ENCODE measurements around the gene CD82.
"Not testable (repeated sequence)": the region's sequence is repeated elsewhere in the genome, so short reads cannot be mapped to it uniquely, and the experiment has no call there.

CD82 gene

DNA sequence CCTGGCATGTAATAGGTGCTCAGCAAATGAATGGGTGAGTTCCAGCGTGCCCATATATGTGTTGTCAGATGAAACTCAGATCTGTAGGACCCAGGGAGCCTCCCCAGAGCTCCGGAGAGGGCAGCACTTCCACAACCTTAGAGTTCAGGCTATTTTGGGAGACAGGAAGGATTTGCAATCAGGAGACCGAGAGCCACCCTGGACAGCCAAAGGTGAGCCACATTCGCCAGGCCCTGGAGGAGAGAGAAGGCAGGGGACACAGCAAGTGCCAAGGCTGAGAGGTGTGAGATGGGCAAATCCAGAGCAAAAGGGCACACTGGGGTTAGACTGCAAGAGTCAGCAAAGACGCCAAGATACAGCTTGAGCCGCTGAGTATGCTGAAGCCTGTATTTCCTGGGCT, 66.4 kb downstream of the CD82 start:
- no peak for DNase-seq (ENCODE audit: low spot score)

DNA sequence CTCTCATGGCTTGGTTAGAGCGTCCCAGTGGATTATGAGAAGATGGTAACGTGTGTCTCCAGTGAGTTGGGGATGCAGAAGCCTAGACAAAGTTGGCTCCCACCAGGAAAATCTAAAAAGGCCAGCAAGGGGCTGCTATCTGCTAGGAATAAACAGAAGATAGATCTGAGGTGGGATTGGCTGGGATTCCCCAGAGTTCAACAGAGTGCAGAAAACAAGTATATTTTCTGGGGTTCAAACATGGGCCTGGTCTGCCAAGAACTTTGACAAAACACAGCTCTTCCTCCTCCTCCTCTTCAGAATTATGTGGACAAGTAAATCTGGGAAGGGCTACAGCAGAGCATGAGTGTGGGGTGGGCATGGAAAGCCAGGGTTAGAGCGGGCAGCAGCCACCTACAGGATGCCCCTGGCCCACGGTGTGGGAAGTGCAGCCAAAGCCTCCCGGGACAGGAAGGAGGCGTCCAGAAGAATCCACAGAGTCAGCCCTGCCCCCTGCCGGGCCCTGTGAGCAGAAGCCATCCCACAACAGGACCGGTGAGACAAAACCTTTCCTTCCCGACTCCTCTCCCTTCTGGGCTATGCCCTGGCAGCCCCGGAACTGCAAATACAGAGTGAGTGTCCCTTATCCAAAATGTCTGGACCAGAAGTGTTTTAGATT, 67.1 kb downstream of the CD82 start:
- DNase-seq (ENCODE audit: low spot score): peak; percentile 38

DNA sequence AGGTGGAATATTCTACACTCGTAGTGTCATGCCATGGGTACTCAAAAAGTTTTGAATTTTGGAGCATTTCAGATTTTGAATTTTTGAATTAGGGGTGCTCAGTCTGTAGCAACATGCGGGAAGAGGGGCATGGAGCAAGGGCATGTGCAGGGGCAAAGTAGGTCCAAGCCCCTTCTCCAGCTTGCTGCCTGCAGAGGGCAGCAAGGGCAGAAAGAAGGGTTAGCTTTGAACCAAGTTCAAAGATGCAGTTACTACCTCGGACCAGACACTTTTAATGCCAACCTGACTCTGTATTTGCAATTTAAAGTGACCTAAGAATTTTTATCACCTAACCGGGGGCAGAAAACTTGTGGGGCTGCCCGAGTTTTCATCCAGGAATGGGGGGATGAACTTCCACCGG, 68.2 kb downstream of the CD82 start:
- DNase-seq (ENCODE audit: low spot score): no peak

DNA sequence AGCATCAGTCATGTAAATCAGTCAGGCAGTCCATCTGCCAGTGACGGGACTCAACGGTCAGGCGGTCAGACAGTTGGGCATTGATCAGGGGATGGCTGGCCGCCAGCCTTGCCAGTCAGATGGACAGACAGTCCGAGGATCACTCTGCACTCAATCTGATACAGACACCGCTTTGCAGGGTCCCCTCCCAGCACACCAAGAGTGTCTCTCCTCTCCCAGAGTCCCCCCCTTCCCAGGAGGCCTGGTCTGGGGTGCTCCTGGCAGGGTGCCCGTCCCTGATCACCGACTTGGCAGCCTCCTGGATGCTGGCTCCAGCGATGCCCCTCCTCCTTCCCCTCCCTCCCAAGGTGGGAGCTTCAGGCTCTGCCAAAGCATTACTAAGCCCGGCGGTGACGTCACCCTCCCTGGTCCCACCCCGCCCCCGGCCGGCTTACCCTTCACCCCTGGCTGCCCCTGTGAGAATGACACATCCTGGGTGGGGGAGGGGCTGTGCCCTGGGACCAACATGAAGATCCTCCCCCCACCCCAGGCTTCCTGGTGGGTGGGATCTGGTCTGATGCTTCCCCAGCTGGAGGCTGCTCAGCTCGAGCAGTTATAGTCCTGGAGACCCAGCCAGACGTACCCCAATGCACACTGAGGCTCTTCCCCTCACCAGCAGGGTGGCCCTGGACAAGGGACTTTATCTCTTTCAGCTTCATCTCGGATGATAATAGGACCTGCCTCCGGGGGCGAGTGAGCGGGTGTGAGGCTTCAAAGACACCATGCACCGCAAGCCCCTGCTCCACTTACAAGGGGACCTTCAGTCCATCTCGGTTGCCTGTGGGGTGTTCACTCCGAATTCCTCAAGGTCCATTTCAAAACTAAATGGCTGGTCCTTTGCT, 69.2 kb downstream of the CD82 start:
- DNase-seq (ENCODE audit: low spot score): no peak

DNA sequence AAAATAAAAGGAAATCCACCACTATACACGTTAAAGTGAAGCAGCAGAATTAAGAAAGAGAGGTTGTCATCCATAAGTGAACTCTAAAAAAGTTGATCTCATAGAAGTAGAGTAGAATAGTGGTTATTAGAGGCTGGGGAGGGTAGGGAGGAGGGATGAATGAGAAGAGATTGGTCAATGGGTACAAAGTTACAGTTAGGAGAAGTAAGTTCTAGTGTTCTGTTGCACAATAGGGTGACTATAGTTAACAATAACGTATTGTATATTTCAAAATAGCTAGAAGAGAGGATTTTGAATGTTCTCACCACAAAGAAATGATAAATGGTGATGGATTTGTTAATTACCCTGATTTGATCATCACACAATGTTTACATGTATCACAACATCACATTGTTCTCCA, 72.0 kb downstream of the CD82 start:
- DNase-seq (ENCODE audit: low spot score): no peak

DNA sequence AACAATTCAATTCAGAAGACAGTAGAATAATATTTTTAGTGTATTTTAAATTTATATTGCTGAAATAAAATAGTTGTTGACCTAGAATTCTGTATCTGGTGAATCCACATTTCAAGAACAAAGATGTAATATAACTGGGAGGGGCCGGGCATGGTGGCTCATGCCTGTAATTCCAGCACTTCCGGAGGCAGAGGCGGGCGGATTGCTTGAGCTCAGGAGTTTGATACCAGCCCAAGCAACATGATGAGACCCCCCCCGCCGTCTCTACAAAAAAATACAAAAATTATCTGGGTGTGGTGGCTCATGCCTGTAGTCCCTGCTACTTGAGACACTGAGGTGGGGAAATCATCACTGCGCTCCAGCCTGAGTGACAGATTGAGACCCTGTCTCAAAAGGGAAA, 72.6 kb downstream of the CD82 start:
- no peak for DNase-seq (ENCODE audit: low spot score)

DNA sequence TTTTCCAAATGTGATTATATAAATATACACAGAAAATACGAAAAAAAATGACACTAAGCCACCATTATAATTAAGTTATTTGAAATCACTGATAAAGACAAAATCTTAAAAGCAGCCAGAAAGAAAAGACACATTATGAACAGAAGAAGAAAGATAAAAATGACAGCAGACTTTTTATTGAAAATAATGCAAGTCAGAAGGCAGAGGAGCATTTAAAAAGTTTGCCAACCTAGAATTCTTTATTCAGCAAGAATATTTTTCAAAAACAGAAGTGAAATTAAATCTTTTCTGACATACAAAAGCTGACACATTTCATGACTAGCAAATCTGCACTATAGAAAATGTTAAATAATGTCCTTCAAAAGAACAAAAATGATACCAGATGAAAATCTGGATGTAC, 77.8 kb downstream of the CD82 start:
- DNase-seq (ENCODE audit: low spot score): no peak

DNA sequence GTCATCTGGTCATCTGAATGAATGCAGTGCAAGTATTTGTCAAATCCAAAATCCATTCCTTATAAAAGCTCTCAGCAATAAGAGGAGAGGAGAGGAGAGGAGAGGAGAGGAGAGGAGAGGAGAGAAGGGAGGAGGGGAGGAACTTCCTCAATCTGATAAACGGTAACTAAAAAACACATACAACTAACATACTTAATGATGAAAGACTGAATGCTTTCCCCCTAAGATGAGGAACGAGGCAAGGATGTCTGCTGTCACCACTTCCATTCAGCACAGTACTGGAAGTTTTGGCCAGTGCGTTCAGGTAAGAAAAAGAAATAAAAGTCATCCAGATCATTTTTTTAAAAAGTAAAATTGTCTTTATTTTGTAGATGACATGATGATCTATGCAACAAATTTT, 80.4 kb downstream of the CD82 start:
- DNase-seq (ENCODE audit: low spot score): no peak

DNA sequence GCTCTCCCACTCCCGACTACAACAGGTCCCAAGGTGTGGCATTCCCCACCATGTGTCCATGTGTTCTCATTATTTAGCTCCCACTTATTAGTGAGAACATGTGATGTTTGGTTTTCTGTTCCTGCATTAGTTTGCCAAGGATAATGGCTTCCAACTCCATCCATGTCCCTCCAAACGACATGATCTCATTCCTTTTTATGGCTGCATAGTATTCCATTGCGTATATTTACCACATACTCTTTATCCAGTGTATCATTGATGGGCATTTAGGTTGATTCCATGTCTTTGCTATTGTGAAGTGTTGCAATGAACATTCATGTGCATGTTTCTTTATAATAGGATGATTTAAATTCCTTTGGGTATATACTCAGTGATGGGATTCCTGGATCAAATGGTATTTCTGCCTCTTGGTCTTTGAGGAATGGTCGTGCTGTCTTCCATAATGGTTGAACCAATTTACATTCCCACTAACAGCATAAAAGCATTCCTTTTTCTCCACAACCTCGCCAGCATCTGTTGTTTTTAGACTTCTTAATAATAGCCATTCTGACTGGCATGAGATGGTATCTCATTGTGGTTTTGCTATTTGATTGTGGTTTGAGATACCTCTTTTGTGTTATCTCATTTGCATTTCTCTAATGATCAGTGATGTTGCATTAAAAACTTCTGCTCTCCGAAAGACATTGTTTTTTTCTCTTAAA, 81.9 kb downstream of the CD82 start:
- not testable (repeated sequence) for DNase-seq (ENCODE audit: low spot score)

DNA sequence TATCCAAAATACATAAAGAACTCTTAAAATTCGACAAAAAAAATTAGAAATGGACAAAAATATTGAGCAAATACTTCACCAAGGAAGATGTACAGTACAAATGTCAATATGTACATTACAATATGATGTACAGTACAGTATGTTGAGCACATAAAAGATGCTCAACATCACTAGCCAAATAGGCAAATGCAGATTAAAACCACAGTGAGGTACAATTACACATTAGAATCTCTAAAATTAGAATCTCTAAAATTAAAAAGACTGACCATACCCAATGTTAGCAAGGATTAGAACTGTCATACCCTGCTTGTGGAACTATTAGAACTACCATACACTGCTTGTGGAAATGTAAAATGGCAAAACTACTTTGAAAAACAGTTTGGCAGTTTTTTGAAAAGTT, 82.6 kb downstream of the CD82 start:
- no peak for DNase-seq (ENCODE audit: low spot score)

DNA sequence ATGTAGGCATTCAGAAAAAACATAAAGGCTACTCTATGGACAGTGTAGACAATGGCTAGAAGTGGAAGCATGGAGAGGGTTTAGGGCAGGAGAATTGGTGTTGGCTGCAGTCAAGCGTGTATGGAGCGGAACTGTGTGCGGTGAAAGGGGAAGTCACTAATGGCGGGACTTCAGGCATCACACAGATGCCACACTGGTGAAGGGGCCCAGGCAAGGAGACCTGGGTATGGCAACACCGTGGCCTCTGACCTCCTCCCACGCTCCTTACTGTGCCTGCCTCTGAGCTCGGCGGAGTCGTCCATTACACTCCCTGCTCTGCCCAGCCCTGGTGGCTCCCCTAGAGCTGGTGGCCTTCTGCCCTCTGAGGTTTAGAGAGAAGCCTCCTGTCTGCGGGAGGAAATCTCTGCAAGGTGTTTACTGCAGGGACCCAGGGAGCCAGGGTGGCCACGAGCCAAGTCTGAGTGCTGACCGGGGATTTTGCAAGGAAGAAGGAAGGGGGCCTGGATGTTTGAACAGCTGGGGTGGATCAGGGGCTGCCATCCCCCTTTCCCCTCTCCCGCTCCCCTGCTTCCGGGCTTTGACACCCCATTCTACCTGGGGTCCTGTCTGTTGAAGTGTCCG, 86.2 kb downstream of the CD82 start:
- DNase-seq (ENCODE audit: low spot score): peak; percentile 49

DNA sequence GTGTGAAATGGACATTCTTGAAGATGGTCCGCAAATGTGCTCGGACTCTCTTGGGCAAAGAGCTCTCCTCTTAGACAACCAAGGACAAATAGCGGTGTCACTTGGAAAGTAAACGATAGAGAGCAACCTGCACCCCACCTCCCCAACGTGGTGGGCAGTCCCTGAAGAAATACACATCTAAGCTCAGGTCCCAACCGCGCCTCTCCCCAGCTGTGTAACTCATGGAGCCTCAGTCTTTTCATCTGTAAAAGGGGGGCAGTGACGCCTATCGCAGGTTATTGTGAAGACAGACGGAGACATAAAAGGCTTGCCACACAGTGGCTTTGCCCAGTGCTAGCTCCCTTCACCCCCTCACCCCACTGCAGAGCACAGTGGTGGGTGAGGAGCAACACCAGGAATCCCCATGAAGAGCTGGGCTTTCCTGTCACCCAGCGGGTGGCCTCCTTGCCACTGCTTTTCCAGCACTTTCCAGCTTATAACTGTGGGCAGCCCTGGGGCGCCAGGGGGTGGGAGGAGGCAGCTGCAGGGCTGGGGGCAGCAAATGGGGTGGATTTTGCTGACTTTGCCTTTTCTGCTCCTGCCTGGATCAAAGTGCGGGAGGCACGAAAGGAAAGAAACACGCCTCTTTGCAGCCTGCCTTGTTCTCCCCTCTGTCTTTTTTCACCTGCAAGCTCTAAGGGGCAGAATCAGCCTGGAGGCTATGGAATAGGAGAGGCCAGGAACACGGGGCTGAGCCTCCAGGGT, 87.6 kb downstream of the CD82 start:
- DNase-seq (ENCODE audit: low spot score): no peak

DNA sequence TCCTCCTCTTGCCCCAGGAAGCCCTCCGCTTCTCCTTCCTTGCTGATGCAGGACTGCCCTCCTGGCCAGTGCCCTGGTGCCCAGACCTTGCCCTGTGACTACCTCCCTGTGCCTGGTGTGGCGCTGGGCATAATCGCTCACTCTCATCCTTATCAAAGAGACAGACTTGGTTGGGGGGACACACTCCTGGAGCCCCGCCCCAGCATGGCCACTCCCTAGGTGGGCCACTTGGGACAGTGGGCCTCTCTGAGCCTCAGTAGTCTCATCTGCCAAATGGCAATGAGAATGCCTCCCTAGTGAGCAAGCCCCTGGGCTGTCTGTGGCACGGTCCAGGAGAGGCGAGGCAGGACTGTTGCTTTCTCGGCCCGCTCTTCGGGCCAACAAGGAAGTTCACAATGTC, 88.6 kb downstream of the CD82 start:
- no peak for DNase-seq (ENCODE audit: low spot score)

DNA sequence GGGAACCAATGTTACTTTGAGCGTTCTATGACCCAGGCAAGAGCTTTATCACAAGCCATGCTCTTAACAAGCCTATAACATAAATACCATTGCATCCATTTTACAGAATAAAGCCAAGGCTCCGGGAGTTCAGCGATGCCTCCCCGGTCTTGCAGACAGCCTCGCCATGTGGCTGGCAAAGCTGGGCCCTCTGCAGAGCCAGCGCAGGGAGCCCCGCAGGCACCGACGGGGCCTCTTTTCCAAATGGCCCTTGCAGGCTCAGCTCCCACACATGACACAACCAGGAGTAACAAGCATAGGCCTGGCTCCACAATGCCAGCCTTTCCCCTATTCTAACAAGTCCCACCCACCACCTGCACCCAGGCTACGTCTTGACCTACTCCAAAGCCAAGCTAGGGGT, 89.1 kb downstream of the CD82 start:
- no peak for DNase-seq (ENCODE audit: low spot score)

DNA sequence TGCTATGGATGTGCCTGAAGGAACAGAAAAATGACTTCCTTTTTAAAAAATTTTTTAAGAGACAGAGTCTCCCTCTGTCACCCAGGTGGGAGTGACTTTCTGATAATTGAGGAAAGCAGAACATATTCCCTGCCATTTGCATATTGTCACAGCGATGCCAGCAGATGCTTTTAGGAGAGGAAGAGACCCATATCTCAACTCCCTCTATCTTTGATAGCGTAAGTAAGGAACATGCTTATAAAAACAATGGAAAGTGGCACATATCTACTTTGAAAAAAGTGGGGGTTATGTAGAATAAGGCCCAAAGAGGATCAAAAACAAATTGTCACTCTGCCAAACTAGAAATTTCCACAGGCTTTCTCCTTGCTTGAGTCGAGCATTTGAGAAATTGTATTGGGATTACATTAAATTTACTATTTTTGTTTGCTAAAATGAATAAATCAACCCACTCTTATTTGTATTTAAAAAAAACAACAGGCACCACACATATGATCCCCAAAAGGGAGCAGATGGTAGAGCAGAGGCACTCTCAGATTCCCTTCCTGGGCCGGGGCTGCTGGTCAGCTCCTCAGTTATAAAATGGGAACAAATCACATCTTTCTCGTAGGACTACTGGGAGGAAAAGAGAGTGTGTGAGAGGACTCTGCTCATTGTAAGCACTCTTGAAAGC, 92.5 kb downstream of the CD82 start:
- DNase-seq (ENCODE audit: low spot score): no peak

DNA sequence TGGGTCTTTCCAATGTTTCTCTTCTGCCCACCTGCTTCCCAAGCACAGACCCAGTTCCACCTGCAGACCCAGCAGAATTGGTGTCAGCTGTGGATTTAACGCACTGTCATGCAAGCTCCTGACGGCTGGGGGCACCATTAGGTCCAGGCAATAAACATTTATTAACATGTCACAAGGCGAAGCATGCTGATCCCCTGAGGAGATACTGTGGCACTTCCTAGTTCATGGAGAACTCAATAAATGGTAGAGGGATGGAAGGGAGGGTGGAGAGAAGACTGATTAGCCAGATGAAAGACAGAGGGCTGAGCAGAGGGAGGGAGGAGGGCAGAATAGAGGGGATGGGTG, 93.0 kb downstream of the CD82 start:
- no peak for DNase-seq (ENCODE audit: low spot score)

DNA sequence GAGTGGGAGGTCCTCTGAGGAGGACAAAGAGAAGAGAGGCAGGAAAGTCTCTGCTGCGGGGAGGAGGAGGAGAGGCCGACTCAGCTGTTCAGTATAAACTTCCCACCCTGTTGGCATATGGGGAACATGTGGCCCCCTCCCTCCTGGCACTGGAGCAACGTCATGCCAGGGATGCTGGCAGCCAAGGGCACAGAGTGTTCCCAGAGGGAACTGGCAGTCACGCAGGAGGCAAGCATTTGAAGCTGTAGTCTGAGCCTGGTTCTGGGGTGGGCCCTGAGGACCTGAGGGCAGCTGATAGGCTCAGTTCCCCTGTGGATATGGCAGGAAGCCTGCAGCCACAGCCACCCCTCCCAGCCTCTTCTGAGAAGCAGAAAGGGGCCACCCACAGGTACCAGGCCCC, 94.2 kb downstream of the CD82 start:
- DNase-seq (ENCODE audit: low spot score): no peak

DNA sequence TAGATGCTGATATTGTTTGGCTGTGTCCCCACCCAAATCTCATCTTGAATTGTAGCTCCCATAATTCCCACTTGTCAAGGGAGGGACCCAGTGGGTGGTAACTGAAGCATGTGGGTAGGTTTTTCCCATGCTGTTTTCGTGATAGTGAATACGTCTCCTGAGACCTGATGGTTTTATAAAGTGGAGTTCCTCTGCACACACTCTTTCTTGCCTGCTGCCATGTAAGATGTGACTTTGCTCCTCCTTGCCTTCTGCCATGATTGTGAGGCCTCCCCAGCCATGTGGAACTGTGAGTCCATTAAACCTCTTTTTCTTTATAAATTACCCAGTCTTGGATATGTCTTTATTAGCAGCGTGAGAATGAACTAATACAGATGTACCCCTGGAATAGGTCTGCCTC, 95.1 kb downstream of the CD82 start:
- DNase-seq (ENCODE audit: low spot score): not testable (repeated sequence)

DNA sequence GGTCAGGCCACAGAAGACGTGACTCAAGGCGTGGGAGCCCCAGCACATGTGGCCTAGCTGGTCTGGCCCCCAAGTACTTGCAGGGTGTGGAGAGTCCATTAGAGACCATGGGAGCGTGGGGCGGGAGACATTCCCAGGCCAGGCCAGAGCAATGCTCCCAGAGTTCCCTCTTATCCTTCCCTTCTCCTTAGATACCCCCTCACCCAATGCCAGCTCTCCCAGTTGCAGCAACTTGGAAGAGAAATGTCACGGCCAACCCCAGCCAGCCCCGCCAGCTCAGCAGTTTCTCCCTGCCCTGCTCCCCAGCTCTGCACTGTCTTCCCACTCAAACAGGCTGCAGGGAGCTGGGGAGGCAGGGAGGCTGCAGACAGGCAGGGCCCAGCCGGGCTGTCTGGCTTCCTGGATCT, 95.9 kb downstream of the CD82 start:
- no peak for DNase-seq (ENCODE audit: low spot score)
